Skeletal muscle tissue (tissue), 4 donors: ENCODE results near the gene MAPKAPK5. TPM values are rescaled to one million over a fixed set of nuclear protein-coding genes. Genes with fewer than 3 reads are reported as not detected.
"Not testable (repeated sequence)": the region's sequence is repeated elsewhere in the genome, so short reads cannot be mapped to it uniquely, and the experiment has no call there.

Source experiments
- H3K27ac ChIP-seq: one replicate; pipeline ENCODE4 v1.7.0; 2013; ENCODE audit warnings: mild to moderate bottlenecking, low read depth, low read length, inconsistent platforms
- H3K27me3 ChIP-seq, 3 donors: one replicate each; pipeline ENCODE4 v1.7.0; 2013; ENCODE audit warnings: low read length in 3 of 3; ENCODE audit not compliant: control insufficient read depth in 3 of 3, insufficient read depth in 3 of 3
- H3K36me3 ChIP-seq, 3 donors: one replicate each; pipeline ENCODE4 v1.7.0; 2013; ENCODE audit warnings: low read length in 3 of 3; ENCODE audit not compliant: control insufficient read depth in 3 of 3, insufficient read depth in 3 of 3
- H3K4me1 ChIP-seq, 3 donors: one replicate each; pipeline ENCODE4 v1.7.0; 2013; ENCODE audit warnings: low read length in 3 of 3, mild to moderate bottlenecking in 3 of 3; ENCODE audit not compliant: control insufficient read depth in 3 of 3, insufficient read depth in 3 of 3
- H3K4me3 ChIP-seq, 3 donors: one replicate each; pipeline ENCODE4 v1.7.0; 2013; ENCODE audit warnings: low read length in 3 of 3
- H3K9ac ChIP-seq, 3 donors: one replicate each; pipeline ENCODE4 v1.7.0; 2013; ENCODE audit warnings: low read length in 3 of 3, mild to moderate bottlenecking in 3 of 3, moderate library complexity in 2 of 3, low read depth in 1 of 3
- H3K9me3 ChIP-seq, 3 donors: one replicate each; pipeline ENCODE4 v1.7.0; 2013; ENCODE audit warnings: low read length in 3 of 3; ENCODE audit not compliant: control insufficient read depth in 3 of 3
- total RNA-seq: library from RNA; depleted of rRNA; stranded (reverse); fragments of >200 nt; gene quantifications from one replicate; pipeline ENCODE4 v1.2.3, GENCODE V29; 2014
- donor health status: Osteomylitis.

MAPKAPK5 gene
- total RNA-seq, 1 donor from 2014 or later, result 24.0 TPM

DNA sequence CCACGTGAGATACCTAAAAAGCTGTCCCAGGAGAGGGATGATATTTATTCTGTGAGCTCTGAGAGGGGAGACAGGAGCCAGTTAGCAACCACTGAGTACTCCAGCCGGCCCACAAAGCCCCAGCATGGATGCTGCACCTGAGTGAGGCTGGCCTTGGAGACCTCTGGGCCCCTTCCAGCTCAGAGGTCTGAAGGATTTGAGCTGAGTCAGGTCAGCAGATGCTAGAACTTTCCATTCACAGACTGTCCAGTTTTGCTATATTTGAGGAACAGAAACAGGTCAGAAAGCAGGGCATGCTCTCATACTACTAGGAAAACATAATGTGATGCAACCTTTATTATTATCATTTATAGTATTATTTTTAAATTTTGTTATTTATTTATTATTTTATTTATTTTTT is 15.0 kb upstream of the MAPKAPK5 start:
- Histone ChIP-seq H3K4me1 (peaks cover 5 to 10% (median 8%) of the 10 kb centered on the region in 3 donors), H3K27me3 (no peaks in the 10 kb centered on the region), H3K36me3 (no peaks in the 10 kb centered on the region), H3K4me3 (no peak overlapping the region), H3K9ac (no peak overlapping the region), H3K27ac (no peak overlapping the region), H3K9me3 (no peaks in the 10 kb centered on the region)

DNA sequence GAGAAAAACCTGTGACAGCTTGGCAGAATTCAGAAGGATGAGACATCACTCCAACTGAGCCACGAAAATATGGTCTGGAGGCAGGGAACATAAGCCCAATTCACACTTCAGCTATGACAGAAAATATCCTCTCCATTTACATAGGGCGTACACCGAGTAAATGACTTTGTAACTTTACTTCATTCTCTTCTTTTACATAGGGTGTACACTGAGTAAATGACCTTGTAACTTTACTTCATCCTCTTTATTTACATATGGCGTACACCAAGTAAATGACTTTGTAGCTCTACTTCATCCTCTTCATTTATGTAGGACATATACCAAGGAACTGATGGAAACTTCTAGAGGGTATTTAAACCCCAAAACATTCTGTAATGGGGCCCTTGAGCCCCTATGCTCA is 14.1 kb upstream of the MAPKAPK5 start:
- H3K4me3 ChIP-seq, result no peak overlapping the region
- H3K9ac ChIP-seq, result no peak overlapping the region

DNA sequence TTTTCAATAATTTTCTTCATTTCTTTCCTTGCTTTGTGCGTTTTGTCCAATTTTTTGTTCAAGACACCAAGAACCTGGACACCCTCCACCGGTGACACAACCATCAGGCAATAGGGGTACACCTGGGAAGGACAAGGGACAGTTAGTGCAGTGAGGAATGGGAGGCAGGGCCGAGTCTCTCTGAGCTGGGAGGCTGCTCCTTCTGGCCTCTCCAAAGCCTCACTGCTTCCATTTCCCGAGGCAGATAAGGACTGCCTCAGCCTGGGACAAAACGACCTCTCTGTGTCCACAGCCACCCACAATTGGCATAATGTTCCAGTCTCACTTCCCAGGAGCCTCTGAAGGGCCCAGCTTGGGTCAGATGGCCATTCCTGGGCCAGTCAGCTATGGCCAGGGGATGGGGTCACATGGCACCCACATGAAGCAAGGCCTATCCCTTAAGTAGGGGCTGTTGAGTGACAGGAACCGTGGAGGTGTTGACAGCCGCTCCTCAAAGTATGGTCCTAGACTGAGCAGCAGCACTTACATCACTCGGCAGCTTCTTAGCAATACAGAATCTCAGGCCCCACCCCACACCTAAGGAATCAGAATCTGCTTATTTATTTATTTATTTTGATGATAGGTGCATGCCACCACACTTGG is 13.6 kb upstream of the MAPKAPK5 start:
- H3K27ac ChIP-seq, result no peak overlapping the region
- no peaks in the 10 kb centered on the region for H3K36me3 ChIP-seq
- H3K9me3 ChIP-seq, result no peaks in the 10 kb centered on the region
- no peak overlapping the region for H3K4me3 ChIP-seq
- peaks cover 5 to 10% (median 8%) of the 10 kb centered on the region in 3 donors for H3K4me1 ChIP-seq
- H3K27me3 ChIP-seq, result no peaks in the 10 kb centered on the region
- no peak overlapping the region for H3K9ac ChIP-seq

More for the DNA sequence above, 14.1 kb upstream of the MAPKAPK5 start:
- Histone ChIP-seq H3K27ac (no peak overlapping the region), H3K9me3 (no peaks in the 10 kb centered on the region), H3K27me3 (no peaks in the 10 kb centered on the region), H3K36me3 (no peaks in the 10 kb centered on the region), H3K4me1 (peaks cover 5 to 10% (median 8%) of the 10 kb centered on the region in 3 donors)

DNA sequence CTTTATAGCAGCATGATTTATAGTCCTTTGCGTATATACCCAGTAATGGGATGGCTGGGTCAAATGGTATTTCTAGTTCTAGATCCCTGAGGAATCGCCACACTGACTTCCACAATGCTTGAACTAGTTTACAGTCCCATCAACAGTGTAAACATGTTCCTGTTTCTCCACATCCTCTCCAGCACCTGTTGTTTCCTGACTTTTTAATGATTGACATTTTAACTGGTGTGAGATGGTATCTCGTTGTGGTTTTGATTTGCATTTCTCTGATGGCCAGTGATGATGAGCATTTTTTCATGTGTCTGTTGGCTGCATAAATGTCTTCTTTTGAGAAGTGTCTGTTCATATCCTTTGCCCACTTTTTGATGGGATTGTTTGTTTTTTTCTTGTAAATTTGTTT is 12.4 kb upstream of the MAPKAPK5 start:
- not testable (repeated sequence) for H3K4me3 ChIP-seq, H3K27ac ChIP-seq, H3K36me3 ChIP-seq, H3K27me3 ChIP-seq, H3K9me3 ChIP-seq, H3K9ac ChIP-seq
- H3K4me1 ChIP-seq, result peaks cover 5 to 10% (median 8%) of the 10 kb centered on the region in 3 donors

DNA sequence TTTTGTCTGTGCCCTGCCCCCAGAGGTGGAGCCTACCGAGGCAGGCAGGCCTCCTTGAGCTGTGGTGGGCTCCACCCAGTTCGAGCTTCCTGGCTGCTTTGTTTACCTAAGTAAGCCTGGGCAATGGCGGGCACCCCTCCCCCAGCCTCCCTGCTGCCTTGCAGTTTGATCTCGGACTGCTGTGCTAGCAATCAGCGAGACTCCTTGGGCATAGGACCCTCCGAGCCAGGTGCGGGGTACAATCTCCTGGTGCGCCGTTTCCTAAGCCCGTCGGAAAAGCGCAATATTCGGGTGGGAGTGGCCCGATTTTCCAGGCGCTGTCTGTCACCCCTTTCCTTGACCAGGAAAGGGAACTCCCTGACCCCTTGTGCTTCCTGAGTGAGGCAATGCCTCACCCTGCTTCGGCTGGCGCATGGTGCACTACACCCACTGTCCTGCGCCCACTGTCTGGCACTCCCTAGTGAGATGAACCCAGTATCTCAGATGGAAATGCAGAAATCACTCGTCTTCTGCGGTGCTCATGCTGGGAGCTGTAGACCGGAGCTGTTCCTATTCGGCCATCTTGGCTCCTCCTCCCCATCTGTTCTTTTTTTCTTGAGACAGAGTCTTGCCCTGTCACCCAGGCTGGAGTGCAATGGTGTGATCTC is 7.2 kb upstream of the MAPKAPK5 start:
- not testable (repeated sequence) for H3K9ac ChIP-seq, H3K4me3 ChIP-seq

DNA sequence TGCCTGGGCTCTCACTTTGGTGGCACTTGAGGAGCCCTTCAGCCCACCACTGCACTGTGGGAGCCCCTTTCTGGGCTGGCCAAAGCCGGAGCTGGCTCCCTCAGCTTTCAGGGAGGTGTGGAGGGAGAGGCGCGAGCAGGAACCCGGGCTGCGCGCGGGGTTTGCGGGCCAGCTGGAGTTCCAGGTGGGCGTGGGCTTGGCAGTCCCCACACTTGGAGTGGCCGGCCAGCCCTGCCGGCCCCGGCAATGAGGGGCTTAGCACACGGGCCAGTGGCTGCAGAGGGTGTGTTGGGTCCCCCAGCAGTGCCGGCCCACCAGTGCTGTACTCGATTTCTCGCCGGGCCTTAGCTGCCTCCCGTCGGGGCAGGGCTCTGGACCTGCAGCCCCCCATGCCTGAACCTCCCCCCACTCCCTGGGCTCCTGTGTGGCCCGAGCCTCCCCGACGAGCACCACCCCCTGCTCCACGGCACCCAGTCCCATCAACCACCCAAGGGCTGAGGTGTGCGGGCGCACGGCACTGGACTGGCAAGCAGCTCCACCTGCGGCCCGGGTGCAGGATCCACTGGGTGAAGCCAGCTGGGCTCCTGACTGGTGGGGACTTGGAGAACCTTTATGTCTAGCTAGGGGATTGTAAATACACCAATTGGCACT is 6.4 kb upstream of the MAPKAPK5 start:
- not testable (repeated sequence) for H3K27ac ChIP-seq

More for the DNA sequence above, 7.2 kb upstream of the MAPKAPK5 start:
- not testable (repeated sequence) for H3K36me3 ChIP-seq, H3K9me3 ChIP-seq, H3K27me3 ChIP-seq, H3K27ac ChIP-seq, H3K4me1 ChIP-seq

DNA sequence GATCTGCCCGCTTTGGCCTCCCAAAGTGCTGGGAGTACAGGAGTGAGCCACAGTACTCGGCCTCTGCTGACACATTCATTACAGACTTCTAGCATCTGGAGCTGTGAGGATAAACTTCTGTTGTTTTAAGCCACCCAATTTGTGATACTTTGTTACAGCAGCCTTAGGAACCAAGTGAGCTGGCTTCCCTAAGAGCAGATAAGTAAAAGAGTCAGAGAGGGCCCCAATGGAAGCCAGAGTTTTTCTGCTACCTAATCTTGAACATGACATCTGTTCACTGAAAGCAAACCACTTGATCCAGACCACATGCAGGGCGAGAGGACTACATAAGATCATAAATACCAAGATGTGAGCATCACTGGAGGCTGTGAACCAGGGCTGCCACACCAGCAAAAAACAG is 3.7 kb upstream of the MAPKAPK5 start:
- H3K36me3 ChIP-seq, result peaks cover 4 to 7% (median 6%) of the 10 kb centered on the region in 3 donors
- H3K27me3 ChIP-seq, result no peaks in the 10 kb centered on the region
- no peak overlapping the region for H3K4me3 ChIP-seq
- H3K9ac ChIP-seq, result no peak overlapping the region
- H3K4me1 ChIP-seq, result peaks cover 14 to 22% (median 17%) of the 10 kb centered on the region in 3 donors
- no peaks in the 10 kb centered on the region for H3K9me3 ChIP-seq
- no peak overlapping the region for H3K27ac ChIP-seq

More for the DNA sequence above, 6.4 kb upstream of the MAPKAPK5 start:
- not testable (repeated sequence) for H3K36me3 ChIP-seq, H3K4me1 ChIP-seq, H3K9me3 ChIP-seq, H3K27me3 ChIP-seq, H3K4me3 ChIP-seq, H3K9ac ChIP-seq

DNA sequence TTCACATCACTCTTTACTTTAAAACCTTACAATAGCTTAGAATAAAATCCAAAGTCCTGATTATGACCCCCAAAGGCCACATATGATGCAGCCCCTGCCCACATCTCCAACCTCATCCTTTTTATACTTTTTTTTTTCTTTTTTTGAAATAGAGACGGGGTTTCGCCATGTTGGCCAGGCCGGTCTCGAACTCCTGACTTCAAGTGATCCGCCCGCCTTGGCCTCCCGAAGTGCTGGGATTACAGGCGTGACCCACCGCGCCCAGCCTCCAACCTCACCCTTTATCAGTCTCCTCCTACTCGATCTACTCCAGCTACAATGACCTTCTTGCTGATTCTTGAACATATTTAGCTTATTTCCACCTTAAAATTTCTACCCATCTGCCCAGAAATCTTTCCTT is 1.2 kb upstream of the MAPKAPK5 start:
- no peaks in the 10 kb centered on the region for H3K9me3 ChIP-seq
- H3K27me3 ChIP-seq, result no peaks in the 10 kb centered on the region
- peaks cover 29 to 42% (median 30%) of the 10 kb centered on the region in 3 donors for H3K4me1 ChIP-seq
- H3K36me3 ChIP-seq, result peaks cover 4 to 7% (median 6%) of the 10 kb centered on the region in 3 donors
- peak overlapping the region; percentile 82 to 88 (median 82) for H3K4me3 ChIP-seq
- no peak overlapping the region for H3K27ac ChIP-seq
- H3K9ac ChIP-seq, result peak overlapping the region; percentile 65 to 98 (median 89)

DNA sequence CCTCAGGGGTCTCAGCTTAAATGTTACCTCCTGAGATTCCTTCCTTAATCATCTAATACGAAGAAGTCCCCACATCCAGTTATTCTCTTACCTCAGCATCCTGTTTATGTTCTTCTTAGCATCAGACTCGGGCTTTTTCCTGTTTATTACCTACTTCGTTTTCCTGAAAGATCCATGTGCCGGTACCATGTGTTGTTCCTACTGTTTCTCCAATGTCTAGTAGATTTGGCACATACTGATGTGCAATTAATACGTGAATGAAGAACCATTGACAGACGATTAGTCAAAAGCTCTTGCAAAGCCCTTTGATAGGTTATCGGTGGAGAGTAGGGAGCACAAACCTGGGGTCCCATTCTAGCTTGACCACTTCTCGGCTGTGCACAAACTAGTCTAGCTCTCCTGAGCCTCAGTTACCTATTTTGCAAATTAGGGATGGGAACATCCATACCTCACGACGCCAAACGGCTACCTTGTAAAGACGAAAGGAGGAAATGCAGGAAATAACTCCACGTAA is 735 bp upstream of the MAPKAPK5 start:
- H3K9me3 ChIP-seq, result no peaks in the 10 kb centered on the region
- H3K36me3 ChIP-seq, result peaks cover 4 to 9% (median 7%) of the 10 kb centered on the region in 3 donors
- H3K27ac ChIP-seq, result peak overlapping the region; percentile 95
- peak overlapping the region; percentile 65 to 98 (median 89) for H3K9ac ChIP-seq
- no peaks in the 10 kb centered on the region for H3K27me3 ChIP-seq
- H3K4me3 ChIP-seq, result peak overlapping the region; percentile 82 to 88 (median 82)
- H3K4me1 ChIP-seq, result peaks cover 29 to 42% (median 30%) of the 10 kb centered on the region in 3 donors
